GM21390 (cell line): ENCODE results near the gene POLR3A.
A peak's percentile ranks its signal among the peaks of the same experiment; 100 is the strongest.

ENCODE experiments used
- ATAC-seq: cut with Tn5 transposase; IDR thresholded peaks from one replicate; pipeline ENCODE4 v1.9.1; 2021; ENCODE audit not compliant: unreplicated experiment

POLR3A gene

DNA sequence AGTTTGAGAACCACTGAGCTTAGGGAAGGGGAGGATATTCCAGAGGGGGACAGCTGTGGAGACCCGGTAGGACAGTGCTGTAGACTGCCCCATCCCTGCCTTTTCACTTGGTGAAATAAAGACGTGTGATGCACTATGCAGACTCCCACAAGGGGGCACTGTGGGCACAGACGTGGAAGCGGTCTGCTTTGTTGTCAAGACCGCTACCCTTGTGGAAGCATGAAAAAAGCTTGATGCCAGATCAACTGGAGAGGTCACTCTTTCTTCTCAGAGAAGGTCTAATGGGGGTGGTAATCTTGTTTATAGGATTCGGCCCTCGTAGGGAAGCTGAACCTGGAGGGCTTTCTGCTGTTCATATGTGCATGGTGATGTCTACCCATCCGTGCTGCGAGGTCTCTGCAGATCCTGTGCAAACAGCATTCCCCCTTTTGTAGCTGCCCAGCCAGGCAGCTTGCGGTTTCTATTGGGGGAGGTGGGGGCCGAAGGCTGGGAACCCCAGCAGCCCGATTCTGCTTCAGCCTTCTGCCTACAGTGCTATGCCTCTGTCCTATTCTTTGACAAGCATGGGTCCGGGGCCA, 18.1 kb upstream of the POLR3A start:
- peak; percentile 59 for ATAC-seq

DNA sequence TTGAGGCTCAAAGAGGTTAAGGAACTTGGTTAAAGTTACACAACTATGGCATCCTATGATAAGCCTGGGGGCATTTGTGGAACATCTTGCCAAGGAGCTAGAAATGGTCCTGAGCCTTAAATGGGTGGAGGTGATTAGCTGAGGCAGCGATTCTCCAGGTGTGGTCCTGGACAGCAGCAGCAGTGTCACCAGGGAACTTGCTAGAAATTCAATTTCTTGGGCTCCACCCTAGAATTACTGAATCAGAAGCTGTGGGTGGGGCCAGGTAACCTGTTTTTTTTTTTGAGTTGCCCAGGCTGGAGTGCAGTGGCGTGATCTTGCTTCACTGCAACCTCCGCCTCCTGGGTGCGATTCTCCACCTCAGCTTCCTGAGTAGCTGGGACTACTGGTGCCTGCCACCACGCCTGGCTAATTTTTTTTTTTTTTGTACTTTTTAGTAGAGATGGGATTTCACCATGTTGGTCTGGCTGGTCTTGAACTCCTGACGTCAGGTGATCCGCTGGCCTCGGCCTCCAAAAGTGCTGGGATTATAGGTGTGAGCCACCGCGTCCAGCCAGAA, 17.5 kb upstream of the POLR3A start:
- ATAC-seq, result no peak

DNA sequence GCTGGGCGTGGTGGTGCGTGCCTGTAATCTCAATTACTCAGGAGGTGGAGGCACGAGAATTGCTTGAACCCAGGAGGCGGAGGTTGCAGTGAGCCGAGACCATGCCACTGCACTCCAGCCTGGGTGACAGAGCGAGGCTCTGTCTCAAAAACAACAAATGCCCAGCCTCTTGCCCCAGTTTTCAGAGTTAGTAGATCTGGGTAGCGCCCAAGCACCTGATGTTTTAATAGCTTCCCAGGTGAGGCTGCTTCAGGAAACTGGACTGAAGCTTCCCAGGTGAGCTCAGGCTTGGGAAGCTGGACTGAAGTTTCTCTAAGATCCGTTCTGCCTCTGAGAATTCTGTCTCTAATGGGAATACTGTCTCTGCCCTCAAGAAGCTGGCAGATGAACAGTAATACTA, 16.5 kb upstream of the POLR3A start:
- ATAC-seq, result no peak

DNA sequence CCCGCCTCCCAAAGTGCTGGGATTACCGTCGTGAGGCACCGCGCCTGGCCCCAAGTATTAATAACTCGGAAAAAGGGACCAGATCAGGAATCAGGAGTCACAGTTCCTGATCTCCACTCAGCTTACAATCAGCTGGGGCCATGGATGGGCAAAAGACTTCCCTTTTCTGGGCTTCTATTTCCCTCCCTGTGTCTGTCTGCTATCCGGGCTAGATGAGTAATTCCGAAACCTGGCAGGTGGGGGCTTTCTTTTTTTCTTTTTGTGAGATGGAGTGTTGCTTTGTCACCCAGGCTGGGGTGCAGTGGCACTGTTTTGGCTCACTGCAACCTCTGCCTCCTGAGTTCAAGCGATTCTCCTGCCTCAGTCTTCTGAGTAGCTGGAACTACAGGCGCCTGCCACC, 15.9 kb upstream of the POLR3A start:
- peak; percentile 82 for ATAC-seq

DNA sequence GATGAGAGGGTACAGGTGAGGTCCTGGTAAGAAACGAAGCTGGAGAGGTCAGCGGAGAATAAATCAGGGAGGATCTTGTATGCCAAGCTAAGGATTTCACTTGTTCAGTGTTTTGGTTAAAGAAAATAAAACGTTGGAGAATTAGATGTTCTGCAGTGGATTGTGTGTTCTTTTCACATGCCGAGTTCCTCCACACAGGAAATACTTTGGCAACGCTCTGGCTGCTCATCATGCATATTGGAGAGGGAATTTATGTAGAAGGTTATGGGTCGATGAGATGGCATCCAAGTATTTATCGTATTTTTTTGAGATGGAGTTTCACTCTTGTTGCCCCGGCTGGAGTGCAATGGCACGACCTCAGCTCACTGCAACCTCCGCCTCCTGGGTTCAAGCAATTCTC, 15.4 kb upstream of the POLR3A start:
- ATAC-seq, result no peak

DNA sequence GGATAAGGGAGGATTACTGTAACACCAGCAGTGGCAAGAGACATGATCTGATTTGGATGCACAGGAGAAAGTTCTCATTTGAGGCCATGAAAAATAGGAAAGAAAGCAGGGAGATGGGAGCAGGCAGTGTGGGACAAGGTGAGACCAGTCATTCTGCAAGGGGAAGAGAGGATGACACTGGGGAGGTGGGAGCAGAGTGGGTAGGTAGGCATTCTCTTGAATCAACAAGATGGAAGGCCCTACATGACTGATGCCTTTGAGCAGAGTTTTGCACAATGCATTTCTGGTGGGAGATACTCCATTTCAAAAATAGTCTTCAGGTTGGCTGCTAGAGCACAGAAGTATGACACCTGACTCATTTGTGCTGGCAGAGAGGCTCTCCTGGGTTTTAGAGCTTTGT, 14.9 kb upstream of the POLR3A start:
- no peak for ATAC-seq

DNA sequence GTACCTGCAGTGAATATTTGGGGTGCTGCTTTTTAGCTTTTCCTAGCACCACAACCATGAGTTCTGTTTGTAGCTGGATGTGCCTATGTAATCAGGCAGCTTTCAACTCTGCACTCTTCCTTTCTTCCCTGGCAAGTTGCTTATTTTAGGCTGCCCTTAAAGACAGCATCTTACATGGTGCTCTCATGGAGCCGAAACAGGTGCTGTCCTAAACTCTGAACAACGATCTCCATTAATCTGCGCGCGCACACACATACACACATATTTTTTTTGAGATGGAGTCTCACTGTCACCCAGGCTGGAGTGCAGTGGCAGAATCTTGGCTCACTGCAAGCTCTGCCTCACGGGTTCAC, 13.4 kb upstream of the POLR3A start:
- ATAC-seq, result no peak

DNA sequence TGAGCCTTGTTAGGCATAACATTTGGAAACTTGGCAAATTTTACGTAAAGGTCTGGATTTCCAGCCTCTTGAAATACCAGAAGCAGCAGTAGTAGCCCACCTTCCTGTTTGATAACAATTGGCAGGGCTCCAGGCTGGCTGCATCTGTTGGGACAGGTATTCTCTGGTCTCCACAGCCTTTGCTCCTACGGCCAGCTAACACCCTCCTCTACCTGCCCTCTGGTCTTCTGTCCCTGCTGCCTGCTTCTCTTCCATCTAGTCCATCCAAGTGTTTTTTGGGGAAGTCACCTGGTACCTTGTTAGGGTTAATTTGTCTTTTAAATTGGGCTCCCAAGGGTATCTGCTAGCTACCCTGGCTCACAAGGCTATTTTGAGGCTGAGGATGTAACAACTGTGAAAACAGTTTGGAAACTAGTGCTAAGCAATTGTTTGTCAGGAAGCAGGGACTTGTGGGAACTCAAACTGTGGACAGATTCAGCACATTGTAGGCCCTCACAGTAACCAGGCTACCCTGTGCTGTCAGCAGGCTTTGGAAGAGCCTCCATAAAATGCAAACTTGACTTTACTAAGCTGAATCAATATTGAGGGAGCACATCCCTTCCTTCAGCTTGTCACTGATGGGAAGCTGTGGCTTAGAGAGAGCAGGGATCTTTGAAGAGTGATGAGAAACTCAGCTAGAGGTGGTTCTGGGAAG, 12.9 kb upstream of the POLR3A start:
- ATAC-seq, result no peak

DNA sequence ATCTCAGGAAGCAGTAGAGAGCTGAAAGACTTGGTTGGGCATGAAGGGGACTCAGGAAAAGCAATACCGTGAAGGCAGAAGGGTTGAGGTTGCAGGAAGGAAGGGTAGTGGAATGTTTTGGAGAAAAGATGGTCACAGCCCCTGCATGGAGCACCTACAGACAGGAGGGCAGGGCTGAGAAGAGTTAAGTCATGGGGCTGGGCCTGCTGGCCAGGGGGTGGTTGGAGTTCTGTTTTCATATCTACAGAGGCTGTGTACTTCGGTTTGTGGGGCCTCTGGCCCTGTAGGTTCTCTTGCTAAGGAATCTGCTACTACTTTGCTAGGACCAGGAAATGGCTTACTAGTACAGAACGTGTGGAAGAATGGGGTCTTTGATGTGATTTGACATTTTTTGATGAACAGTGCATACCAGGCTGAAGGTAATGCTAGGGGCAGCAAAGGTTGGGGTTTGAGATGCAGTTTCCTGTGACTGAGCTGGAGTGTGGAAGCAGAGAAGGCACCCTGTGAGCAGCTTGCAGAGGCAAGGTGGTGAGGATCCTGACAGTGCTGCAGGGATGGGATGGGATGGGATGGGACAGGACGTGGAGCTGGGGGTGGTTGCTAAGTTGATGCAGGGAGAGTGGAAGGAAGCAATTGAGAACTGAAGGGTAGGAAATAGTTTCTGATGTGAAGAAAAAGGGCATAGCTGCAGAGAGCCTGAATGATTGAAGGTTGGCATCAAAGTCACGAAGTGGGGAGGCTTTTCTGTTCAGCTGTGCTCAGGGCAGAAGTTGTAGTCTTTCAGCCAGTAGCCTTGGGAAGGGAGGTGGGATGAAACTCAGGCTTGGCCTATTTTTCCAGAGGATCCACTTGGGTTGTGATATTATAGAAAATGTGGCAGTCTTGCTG, 12.1 kb upstream of the POLR3A start:
- no peak for ATAC-seq

DNA sequence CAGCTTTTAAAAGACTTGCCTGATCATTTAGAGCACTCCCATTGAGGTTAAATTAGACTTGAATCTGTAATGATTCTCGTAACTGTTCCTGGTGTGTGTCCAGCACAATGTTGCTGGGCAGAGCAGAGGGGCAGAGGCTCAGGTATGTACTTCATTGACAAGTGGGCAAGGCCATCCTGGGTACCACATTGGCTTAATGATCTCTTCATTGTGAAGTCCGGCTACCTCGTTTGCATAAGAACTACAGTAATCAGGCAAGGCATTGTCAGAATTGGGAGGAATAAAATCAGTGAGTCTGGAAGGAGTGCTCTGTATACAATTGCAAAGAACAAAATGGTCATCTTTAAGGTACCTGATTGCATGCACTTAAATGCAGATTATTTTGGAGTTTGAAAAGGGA, 10.4 kb upstream of the POLR3A start:
- ATAC-seq, result no peak

DNA sequence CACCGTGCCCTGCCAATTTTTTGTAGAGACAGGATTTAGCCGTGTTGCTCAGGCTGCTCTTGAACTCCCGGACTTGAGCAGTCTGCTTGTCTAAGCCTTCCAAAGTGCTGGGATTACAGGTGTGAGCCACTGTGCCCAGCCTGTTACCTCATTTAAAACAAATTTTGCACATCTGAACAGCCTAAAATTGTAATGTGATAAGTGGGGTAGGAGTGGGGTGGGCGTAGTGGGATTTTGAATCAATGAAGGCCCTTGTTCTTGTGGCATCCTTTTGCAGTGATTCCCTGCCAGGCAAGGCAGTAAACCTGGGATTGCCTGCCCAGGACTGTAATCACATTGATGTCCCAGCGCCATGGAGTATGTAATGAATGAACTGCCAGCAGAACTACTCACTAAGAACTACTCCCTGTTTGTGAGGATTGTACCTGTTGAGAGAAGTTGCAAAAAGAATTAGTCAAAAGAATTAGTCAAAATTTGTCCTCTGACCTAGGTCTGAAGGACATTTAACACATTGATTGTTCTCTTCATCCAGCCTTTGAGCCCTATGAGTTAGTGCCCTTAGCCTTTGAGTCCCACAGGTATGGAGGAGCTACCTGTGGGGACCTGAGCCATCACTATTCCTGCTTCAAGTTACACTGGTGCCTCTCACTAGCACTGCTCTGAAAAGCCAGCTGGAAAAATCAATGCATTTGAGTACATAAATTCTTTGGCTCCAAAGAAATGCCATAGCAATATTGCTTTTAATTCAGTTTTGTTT, 9.7 kb upstream of the POLR3A start:
- no peak for ATAC-seq

DNA sequence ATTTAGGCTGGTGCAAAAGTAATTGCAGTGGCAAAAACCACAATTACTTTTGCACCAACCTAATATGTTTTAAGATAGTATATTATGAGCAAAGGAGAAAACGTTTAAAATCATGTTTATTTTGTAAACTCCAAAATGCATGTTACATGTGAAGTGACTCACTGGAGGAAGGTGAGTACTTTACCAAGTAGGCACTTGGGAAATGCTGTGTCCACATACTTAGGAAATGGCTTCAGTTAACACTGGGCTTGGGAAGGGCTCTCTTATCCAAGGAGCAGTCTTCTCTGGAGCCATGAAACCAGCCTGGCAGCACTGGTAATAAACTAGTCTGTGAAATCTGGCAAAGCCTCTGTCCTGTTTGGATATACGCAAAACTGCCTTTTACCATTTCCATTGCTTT, 8.8 kb upstream of the POLR3A start:
- ATAC-seq, result no peak

DNA sequence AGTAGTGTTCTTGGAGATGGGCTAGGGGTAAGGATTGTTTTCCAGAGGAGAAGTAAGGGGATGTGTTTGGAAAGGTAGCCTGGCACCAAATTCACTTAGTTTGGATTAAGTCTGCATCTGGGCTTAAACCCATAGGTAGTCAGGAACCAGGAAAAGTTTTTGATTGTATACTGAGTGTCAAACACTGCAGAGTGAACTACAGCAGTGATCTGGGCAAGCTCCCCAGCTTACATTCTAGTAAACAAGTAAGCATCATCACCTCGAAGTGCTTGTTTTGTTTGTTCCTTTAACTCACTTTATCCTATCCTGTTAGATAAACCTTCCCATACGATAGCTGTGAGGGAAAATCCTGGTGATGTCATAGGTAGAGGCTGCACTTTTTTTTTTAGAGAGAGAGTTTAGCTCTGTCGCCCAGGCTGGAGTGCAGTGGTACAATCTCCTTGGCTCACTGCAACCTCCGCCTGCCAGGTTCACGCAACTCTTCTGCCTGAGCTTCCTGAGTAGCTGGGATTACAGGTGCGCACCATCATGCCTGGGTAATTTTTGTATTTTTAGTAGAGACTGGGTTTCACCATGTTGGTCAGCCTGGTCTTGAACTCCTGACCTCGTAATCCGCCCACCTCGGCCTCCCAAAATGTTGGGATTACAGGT, 6.7 kb upstream of the POLR3A start:
- ATAC-seq, result no peak

DNA sequence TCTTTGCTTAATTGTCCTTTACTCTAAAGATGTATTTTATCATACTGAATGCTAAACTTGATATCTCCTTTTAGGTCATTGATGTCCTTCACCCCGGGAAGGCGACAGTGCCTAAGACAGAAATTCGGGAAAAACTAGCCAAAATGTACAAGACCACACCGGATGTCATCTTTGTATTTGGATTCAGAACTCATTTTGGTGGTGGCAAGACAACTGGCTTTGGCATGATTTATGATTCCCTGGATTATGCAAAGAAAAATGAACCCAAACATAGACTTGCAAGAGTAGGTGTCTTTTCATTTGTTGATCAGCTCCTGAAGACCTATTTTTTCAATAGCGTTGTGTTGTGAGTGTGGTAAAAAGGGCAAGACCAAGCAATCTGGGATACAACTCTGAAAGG, 6.1 kb upstream of the POLR3A start:
- ATAC-seq, result no peak

DNA sequence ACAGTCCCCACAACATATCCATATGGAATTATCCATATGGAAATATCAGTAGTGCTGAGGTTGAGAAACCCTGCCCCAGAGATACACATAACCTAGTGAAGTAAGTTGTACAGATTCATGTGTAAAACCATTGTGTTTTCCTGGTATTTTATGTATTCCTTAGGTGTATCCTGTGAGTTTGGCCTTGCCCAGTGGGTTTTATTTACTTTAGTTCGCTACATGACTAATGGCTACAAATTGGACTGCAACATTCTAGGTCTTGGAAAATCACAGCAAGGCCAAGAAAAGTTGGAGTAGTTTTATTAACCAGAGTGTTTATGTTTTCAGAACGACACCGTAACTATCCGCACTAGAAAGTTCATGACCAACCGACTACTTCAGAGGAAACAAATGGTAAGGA, 5.7 kb upstream of the POLR3A start:
- no peak for ATAC-seq

DNA sequence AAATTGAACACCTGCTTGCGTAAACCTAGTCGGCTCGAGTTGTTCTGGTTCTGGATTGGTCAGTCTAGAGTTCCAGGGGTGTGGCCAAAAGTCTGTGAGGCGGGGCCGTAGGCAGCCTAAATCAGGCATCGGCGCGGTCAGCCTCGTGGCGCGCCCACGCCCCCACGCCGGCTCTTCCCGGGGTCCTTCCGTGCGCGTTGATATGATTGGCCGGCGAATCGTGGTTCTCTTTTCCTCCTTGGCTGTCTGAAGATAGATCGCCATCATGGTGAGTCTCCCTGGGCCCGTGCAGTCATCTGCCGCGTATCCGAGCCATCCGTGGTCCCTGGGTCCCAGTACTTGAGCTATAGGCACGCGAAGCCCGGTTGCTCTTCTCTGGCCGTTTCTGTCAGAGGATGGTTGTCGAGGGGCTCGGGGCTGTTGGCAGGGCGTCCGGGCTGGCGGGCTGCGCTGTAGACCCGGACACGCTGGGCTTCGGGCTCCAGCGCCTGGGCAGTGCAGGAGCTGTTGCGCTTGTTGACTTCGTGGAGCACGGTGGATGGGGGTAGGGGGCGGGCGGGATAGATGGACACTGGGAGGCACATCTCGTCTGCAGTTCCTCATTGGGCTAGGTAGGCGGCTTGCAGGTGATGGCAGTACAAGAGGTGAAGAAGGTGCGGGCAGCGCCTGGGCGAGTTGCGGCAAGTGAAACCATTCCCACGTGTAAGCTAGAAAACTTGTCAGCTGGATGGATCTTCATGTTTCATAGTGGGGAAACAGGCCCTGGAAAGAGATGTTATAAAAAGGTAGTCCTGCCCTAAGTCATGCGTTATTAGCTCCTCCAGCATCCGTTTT, 4.5 kb upstream of the POLR3A start, which contains the start of gene RPS24:
Gene RPS24 (plus strand): TSS at position 227 of the 834 bp plus-strand sequence. CDS start 39 bp downstream, at position 266.
- ATAC-seq, result peak; percentile 79

DNA sequence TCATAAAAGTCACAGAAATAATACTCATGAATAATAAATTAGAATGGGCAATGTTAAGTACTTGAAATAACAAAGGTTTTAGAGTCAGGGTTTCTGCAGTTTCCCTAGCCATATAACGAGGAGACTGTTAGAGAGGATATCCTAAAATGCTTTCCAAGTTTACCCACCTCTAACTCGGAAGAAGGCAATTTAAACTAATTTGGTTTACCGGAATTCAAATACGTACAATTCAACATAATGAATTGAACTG, 4.0 kb upstream of the POLR3A start:
- ATAC-seq, result no peak

DNA sequence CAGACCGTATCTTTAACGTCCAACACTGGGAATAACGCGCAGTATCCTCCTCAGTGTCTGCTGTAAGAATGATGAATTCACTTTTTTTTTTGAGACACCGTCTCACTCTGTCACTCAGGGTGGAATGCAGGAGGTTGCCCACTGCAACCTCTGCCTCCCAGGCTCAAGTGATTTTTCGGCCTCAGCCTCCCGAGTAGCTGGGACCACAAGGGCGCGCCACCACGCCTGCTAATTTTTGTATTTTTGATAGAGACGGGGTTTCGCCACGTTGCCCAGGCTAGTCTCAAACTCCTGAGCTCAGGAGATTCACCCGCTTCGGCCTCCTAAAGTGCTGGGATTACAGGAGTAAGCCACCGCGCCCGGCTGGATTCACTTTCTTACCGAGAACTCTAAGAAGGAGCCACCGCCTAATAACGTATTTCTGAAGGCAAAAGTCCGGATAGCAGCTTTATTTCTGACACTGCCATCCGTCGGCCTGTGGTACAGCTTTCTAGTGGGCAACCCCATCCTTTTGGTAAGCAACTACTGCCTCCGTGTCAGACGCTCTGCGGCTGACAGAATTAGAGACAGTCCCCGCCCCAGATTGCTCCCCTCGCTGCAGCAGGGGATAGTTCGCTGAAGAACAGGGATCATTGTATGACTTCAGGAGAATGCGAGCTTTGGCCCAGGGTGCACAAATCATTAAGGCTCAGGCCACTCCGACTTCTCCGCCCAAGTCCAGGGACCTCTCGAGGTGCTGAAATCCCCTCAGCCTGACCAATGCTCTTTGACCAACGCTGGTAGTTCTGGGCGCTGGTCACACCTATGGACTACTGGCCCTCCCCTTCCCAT, 662 bp downstream of the POLR3A start:
- ATAC-seq, result no peak

DNA sequence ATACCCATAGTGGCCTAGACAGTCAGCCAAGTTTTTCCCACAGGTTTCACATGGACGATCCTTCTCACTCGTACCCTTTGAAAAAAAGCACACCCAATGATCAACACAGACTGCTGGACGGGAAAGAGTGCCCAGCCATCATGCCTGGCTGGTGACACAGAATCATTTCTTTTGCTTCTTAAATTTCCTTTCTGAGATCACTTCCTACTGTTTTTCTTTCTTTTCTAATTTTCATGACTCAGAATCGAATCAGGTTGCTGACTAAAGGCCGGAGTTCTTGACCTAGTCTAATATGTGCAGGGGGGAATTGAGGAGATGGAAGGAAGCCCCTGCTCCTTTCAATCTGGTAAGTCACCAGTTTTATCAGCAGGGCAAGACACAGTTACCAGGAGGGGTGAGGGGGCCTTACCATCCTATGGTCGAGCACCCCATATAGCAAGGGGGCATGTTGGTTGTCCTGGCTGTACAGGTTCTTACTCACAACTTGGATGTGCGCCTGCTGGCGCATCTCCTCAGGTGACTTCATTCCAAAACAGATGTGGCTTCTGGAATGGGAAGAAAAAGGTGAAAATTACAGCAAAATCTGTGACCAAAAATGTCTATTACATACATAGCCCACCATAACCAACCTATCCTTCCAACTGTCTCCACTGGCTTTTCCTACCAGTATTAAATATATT, 3.5 kb downstream of the POLR3A start:
- ATAC-seq, result no peak
